CD14-positive monocyte (primary cell): Measurements from ENCODE around the gene KRT32. TPM values are rescaled to one million over a fixed set of nuclear protein-coding genes. Genes with fewer than 3 reads are reported as not detected.

Experiments used
- DNase-seq, 3 donors: peaks; one replicate each; pipeline ENCODE4 v3.0.0-alpha.2; 2011 to 2022
- H2AFZ ChIP-seq: 2 replicates; pipeline ENCODE4 v1.6.0; 2012; ENCODE audit warnings: mild to moderate bottlenecking, low read depth, low read length, inconsistent platforms; ENCODE audit not compliant: insufficient read depth, poor library complexity, severe bottlenecking
- H3K27ac ChIP-seq, 2 donors: 1 replicate in 1 of 2; 2 replicates in 1 of 2; pipeline ENCODE4 v1.5.1; 2012 to 2013; ENCODE audit warnings: low read length in 2 of 2, control low read depth in 1 of 2, inconsistent platforms in 1 of 2, low read depth in 1 of 2, mild to moderate bottlenecking in 1 of 2
- H3K27me3 ChIP-seq, 2 donors: one replicate each; pipeline versions ENCODE4 v1.6.0 to v1.6.1; 2011 to 2013; ENCODE audit warnings: low read length in 2 of 2; ENCODE audit not compliant: control insufficient read depth in 2 of 2, insufficient read depth in 2 of 2
- H3K36me3 ChIP-seq, 2 donors: replicated peaks in 1 of 2; 1 replicate in 1 of 2; 2 replicates in 1 of 2; pipeline versions ENCODE4 v1.5.1 to v1.6.1; 2012 to 2013; ENCODE audit warnings: low read length in 2 of 2, control low read depth in 1 of 2, inconsistent platforms in 1 of 2, mild to moderate bottlenecking in 1 of 2; ENCODE audit not compliant: insufficient read depth in 2 of 2, control insufficient read depth in 1 of 2
- H3K4me1 ChIP-seq, 2 donors: 1 replicate in 1 of 2; 2 replicates in 1 of 2; pipeline versions ENCODE4 v1.5.1 to v1.6.1; 2012 to 2013; ENCODE audit warnings: low read length in 2 of 2, control low read depth in 1 of 2, inconsistent platforms in 1 of 2, mild to moderate bottlenecking in 1 of 2, moderate library complexity in 1 of 2; ENCODE audit not compliant: insufficient read depth in 2 of 2, control insufficient read depth in 1 of 2
- H3K4me2 ChIP-seq: replicated peaks from 2 replicates; pipeline ENCODE3; 2012; ENCODE audit warnings: low read length, moderate library complexity, mild to moderate bottlenecking; ENCODE audit not compliant: poor library complexity, severe bottlenecking; ENCODE audit errors: extremely low read depth
- H3K4me3 ChIP-seq, 3 experiments: fragments of 200-600 bp in 1 of 3; sonication (generic) in 1 of 3; replicated peaks in 1 of 3; 1 replicate in 2 of 3; 2 replicates in 1 of 3; pipeline ENCODE4 v1.5.1; 2011 to 2013; ENCODE audit warnings: low read length in 3 of 3, mild to moderate bottlenecking in 3 of 3, control low read depth in 2 of 3, low read depth in 2 of 3, inconsistent platforms in 1 of 3, moderate library complexity in 1 of 3
- H3K79me2 ChIP-seq: 2 replicates; pipeline ENCODE4 v1.6.0; 2012; ENCODE audit warnings: mild to moderate bottlenecking, control low read depth, inconsistent platforms, low read length, moderate library complexity; ENCODE audit not compliant: insufficient read depth
- H3K9ac ChIP-seq: 2 replicates; pipeline ENCODE4 v1.6.0; 2017; ENCODE audit warnings: low read length, mild to moderate bottlenecking; ENCODE audit not compliant: insufficient read depth, poor library complexity, severe bottlenecking
- H3K9me3 ChIP-seq, 2 donors: replicated peaks in 1 of 2; 1 replicate in 1 of 2; 2 replicates in 1 of 2; pipeline versions ENCODE4 v1.5.1 to v1.6.1; 2012 to 2013; ENCODE audit warnings: low read length in 2 of 2, control low read depth in 1 of 2; ENCODE audit not compliant: control insufficient read depth in 1 of 2, insufficient read depth in 1 of 2
- H4K20me1 ChIP-seq: 2 replicates; pipeline ENCODE4 v1.6.0; 2012; ENCODE audit warnings: mild to moderate bottlenecking, low read length, control low read depth, moderate library complexity; ENCODE audit not compliant: insufficient read depth
- H3K27ac Mint-ChIP-seq, 7 donors: one replicate each; pipeline ENCODE4 v1.8.0; 2020; ENCODE audit warnings: mild to moderate bottlenecking in 7 of 7, mixed read lengths in 7 of 7, moderate library complexity in 6 of 7, inconsistent platforms in 2 of 7
- H3K27me3 Mint-ChIP-seq, 3 donors: one replicate each; pipeline ENCODE4 v1.8.0; 2021 to 2022; ENCODE audit warnings: low read depth in 3 of 3, mild to moderate bottlenecking in 3 of 3, mixed read lengths in 3 of 3, moderate library complexity in 3 of 3, inconsistent platforms in 1 of 3
- H3K36me3 Mint-ChIP-seq, 2 donors: one replicate each; pipeline ENCODE4 v1.8.0; 2020; ENCODE audit warnings: mixed read lengths in 2 of 2, inconsistent platforms in 1 of 2, mild to moderate bottlenecking in 1 of 2
- H3K4me1 Mint-ChIP-seq: one replicate; pipeline ENCODE4 v1.8.0; 2020; ENCODE audit warnings: mild to moderate bottlenecking, mixed read lengths
- H3K4me3 Mint-ChIP-seq, 2 donors: one replicate each; pipeline ENCODE4 v1.8.0; 2020; ENCODE audit warnings: mild to moderate bottlenecking in 2 of 2, mixed read lengths in 2 of 2, moderate library complexity in 1 of 2
- H3K9me3 Mint-ChIP-seq, 7 donors: one replicate each; pipeline ENCODE4 v1.8.0; 2020 to 2022; ENCODE audit warnings: mixed read lengths in 7 of 7, mild to moderate bottlenecking in 6 of 7, moderate library complexity in 6 of 7, inconsistent platforms in 2 of 7
- WGBS: methylation state at CpG from one replicate; pipeline ENCODE4 v1.1.5; 2013; ENCODE audit warnings: missing lambda C conversion rate; ENCODE audit not compliant: insufficient coverage; 5-methylcytosine and 5-hydroxymethylcytosine counted together
- intact Hi-C, 2 donors: fragments of 100-400 bp; cut with micrococcal nuclease; formaldehyde crosslinking; loops; one replicate each; pipeline versions ENCODE4 v1.15.0 to v1.15.1; 2023
- polyA plus RNA-seq, 3 donors: library from polyadenylated mRNA; depleted of rRNA in 1 of 3; unstranded in 2 of 3; stranded (reverse) in 1 of 3; fragments of 300-500 nt in 2 of 3; fragments of >200 nt in 1 of 3; fragmentation: Illumina TruSeq in 2 of 3; gene quantifications; 1 replicate in 2 of 3; 2 replicates in 1 of 3; pipeline ENCODE4 v1.2.3, GENCODE V29; 2012 to 2021
- TF ChIP-seq, protein P1 (sequence below): fragments of 200-600 bp; IDR thresholded peaks from one replicate; pipeline ENCODE4 v1.8.0; 2022; ENCODE audit warnings: antibody characterized with exemption, mild to moderate bottlenecking

The KRT32 gene
- polyA plus RNA-seq, 3 donors = not detected

DNA sequence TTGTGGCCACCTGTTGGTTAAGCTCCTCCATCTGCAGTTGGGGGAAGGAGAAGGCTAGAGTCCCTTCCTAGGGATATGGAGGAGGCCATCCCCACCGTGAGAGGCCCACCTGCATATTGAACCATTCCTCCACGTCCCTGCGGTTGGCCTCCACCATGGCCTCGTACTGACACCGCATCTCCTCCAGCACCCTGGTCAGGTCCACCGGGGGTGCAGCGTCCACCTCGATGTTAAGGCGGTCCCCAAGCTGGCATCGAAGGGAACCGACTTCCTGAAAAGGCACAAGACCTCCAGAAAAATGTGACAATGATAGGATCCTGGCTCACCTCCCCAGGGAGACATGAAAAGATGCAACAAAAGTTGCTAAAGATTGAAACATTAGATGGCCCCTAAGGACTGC, 3.0 kb downstream of the KRT32 start:
- Histone ChIP-seq H3K4me2 (no peak overlapping the region), H3K9ac (no peak overlapping the region), H3K4me1 (no peaks in the 10 kb centered on the region), H3K9me3 (no peaks in the 10 kb centered on the region), H3K27me3 (peaks cover 0 to 3% of the 10 kb centered on the region in 2 donors), H3K79me2 (no peaks in the 10 kb centered on the region), H3K4me3 (no peak overlapping the region), H3K36me3 (no peaks in the 10 kb centered on the region), H4K20me1 (no peaks in the 10 kb centered on the region), H2AFZ (no peak overlapping the region), H3K27ac (no peak overlapping the region)
- WGBS = 95% methylated on average over 11 of the region's 11 CpGs
- peaks cover 0 to 5% (median 0%) of the 10 kb centered on the region in 7 donors for H3K9me3 Mint-ChIP-seq
- intact Hi-C loops = no loop called here
- H3K4me1 Mint-ChIP-seq = no peaks in the 10 kb centered on the region
- no peaks in the 10 kb centered on the region for H3K36me3 Mint-ChIP-seq
- TF ChIP-seq, protein P1, sequence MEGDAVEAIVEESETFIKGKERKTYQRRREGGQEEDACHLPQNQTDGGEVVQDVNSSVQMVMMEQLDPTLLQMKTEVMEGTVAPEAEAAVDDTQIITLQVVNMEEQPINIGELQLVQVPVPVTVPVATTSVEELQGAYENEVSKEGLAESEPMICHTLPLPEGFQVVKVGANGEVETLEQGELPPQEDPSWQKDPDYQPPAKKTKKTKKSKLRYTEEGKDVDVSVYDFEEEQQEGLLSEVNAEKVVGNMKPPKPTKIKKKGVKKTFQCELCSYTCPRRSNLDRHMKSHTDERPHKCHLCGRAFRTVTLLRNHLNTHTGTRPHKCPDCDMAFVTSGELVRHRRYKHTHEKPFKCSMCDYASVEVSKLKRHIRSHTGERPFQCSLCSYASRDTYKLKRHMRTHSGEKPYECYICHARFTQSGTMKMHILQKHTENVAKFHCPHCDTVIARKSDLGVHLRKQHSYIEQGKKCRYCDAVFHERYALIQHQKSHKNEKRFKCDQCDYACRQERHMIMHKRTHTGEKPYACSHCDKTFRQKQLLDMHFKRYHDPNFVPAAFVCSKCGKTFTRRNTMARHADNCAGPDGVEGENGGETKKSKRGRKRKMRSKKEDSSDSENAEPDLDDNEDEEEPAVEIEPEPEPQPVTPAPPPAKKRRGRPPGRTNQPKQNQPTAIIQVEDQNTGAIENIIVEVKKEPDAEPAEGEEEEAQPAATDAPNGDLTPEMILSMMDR = no peak
- no peak overlapping the region for H3K4me3 Mint-ChIP-seq
- DNase-seq = no peak
- H3K27ac Mint-ChIP-seq = no peak overlapping the region
- peaks cover 6 to 14% (median 12%) of the 10 kb centered on the region in 3 donors for H3K27me3 Mint-ChIP-seq

DNA sequence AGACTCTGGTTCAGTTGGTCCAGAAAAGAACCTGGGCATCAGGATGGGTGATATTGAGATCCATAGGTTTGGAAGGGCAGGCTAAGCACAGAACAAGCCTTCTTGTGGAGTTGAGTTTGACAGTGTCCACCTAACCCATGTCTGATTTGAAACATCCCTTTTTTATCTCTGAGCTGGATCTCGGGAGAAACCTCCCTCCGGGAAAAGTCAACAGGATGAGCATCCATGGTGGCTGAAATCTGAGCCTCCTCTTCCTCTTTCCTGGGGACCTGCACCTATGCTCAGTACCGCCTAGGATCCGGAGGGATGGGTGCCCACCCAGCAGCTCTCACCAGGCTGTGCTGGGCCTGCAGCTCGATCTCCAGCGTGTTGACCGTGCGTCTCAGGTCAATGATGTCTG, 3.4 kb downstream of the KRT32 start:
- TF ChIP-seq, protein P1 = no peak
- H3K27ac ChIP-seq = no peak overlapping the region
- H3K9ac ChIP-seq = no peak overlapping the region
- 100% methylated on average over 6 of the region's 8 CpGs for WGBS
- no peaks in the 10 kb centered on the region for H4K20me1 ChIP-seq
- Mint-ChIP-seq H3K9me3 (peaks cover 0 to 5% (median 0%) of the 10 kb centered on the region in 7 donors), H3K36me3 (no peaks in the 10 kb centered on the region), H3K4me3 (no peak overlapping the region), H3K27ac (no peak overlapping the region), H3K4me1 (no peaks in the 10 kb centered on the region), H3K27me3 (peaks cover 6 to 13% (median 10%) of the 10 kb centered on the region in 3 donors)
- no peaks in the 10 kb centered on the region for H3K4me1 ChIP-seq
- H3K36me3 ChIP-seq = no peaks in the 10 kb centered on the region
- H3K79me2 ChIP-seq = no peaks in the 10 kb centered on the region
- H3K4me2 ChIP-seq = no peak overlapping the region
- no peak overlapping the region for H2AFZ ChIP-seq
- no peak overlapping the region for H3K4me3 ChIP-seq
- H3K9me3 ChIP-seq = no peaks in the 10 kb centered on the region
- intact Hi-C loops = no loop called here
- H3K27me3 ChIP-seq = peaks cover 0 to 2% of the 10 kb centered on the region in 2 donors
- DNase-seq = no peak
